Ishikawa (cell line): ENCODE results near the gene CIT.

Experiments used
- CEBPB ChIP-seq: IDR thresholded peaks from 2 replicates; pipeline ENCODE4 v1.6.1; 2012
- CREB1 ChIP-seq: IDR thresholded peaks from 2 replicates; pipeline ENCODE4 v1.6.1; 2012; ENCODE audit warnings: low read depth
- EP300 ChIP-seq: IDR thresholded peaks from 2 replicates; pipeline ENCODE4 v1.6.1; 2012; ENCODE audit warnings: borderline replicate concordance
- FOXM1 ChIP-seq: IDR thresholded peaks from 2 replicates; pipeline ENCODE4 v1.6.1; 2012; ENCODE audit warnings: low read depth, borderline replicate concordance
- NFIC ChIP-seq: IDR thresholded peaks from 2 replicates; pipeline ENCODE4 v1.6.1; 2012
- TAF1 ChIP-seq: IDR thresholded peaks from 2 replicates; pipeline ENCODE4 v1.6.1; 2012; ENCODE audit warnings: low read depth, mild to moderate bottlenecking
- TCF12 ChIP-seq: IDR thresholded peaks from 2 replicates; pipeline ENCODE4 v1.6.1; 2012; ENCODE audit warnings: low read depth
- YY1 ChIP-seq: IDR thresholded peaks from 2 replicates; pipeline ENCODE4 v1.6.1; 2012; ENCODE audit warnings: low read depth
- TF ChIP-seq, protein P1 (sequence below): IDR thresholded peaks from 2 replicates; pipeline ENCODE4 v1.6.1; 2012; ENCODE audit warnings: low read depth, mild to moderate bottlenecking
- TF ChIP-seq, protein P2 (sequence below): IDR thresholded peaks from 2 replicates; pipeline ENCODE4 v1.6.1; 2012
- TF ChIP-seq, protein P3 (sequence below): IDR thresholded peaks from 2 replicates; pipeline ENCODE4 v1.6.1; 2012

DNA sequence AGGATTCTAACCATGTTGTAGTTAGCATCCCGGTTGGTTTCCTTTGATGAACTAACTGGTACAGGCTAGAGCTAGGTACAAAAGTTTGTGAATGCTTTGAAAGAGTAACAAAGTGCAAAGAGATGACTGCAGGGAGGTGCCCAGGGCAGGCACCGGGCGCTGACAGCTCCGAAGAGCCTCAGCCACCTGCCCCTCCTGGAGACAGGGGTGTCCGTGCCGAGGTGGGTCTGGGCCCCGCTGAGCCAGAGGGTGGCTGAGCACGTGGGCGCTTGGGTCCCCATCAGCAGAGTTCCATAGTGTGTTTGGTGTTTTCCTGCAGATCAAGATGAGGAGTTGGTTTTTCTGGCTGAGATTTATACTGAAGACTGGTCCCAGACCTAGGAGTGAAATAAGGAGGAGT is 189.2 kb downstream of the CIT start:
- TF ChIP-seq FOXM1 (no peak), CEBPB (no peak), TCF12 (no peak), CREB1 (no peak), TAF1 (no peak), NFIC (no peak), EP300 (no peak), YY1 (no peak)
- TF ChIP-seq, protein P1, sequence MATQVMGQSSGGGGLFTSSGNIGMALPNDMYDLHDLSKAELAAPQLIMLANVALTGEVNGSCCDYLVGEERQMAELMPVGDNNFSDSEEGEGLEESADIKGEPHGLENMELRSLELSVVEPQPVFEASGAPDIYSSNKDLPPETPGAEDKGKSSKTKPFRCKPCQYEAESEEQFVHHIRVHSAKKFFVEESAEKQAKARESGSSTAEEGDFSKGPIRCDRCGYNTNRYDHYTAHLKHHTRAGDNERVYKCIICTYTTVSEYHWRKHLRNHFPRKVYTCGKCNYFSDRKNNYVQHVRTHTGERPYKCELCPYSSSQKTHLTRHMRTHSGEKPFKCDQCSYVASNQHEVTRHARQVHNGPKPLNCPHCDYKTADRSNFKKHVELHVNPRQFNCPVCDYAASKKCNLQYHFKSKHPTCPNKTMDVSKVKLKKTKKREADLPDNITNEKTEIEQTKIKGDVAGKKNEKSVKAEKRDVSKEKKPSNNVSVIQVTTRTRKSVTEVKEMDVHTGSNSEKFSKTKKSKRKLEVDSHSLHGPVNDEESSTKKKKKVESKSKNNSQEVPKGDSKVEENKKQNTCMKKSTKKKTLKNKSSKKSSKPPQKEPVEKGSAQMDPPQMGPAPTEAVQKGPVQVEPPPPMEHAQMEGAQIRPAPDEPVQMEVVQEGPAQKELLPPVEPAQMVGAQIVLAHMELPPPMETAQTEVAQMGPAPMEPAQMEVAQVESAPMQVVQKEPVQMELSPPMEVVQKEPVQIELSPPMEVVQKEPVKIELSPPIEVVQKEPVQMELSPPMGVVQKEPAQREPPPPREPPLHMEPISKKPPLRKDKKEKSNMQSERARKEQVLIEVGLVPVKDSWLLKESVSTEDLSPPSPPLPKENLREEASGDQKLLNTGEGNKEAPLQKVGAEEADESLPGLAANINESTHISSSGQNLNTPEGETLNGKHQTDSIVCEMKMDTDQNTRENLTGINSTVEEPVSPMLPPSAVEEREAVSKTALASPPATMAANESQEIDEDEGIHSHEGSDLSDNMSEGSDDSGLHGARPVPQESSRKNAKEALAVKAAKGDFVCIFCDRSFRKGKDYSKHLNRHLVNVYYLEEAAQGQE, result no peak
- TF ChIP-seq, protein P2, sequence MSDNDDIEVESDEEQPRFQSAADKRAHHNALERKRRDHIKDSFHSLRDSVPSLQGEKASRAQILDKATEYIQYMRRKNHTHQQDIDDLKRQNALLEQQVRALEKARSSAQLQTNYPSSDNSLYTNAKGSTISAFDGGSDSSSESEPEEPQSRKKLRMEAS, result no peak
- TF ChIP-seq, protein P3, sequence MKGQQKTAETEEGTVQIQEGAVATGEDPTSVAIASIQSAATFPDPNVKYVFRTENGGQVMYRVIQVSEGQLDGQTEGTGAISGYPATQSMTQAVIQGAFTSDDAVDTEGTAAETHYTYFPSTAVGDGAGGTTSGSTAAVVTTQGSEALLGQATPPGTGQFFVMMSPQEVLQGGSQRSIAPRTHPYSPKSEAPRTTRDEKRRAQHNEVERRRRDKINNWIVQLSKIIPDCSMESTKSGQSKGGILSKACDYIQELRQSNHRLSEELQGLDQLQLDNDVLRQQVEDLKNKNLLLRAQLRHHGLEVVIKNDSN, result no peak
